ENCODE results near the gene MFAP3L.

The MFAP3L gene

GRCh38 chr4:170015285-170015684 lies 10.9 kb downstream of the MFAP3L start:
- no peak for DNase-seq

GRCh38 chr4:170014359-170015011 lies 11.7 kb downstream of the MFAP3L start:
- no peak for DNase-seq

GRCh38 chr4:170012629-170012958 lies 13.6 kb downstream of the MFAP3L start:
- no peak for DNase-seq

GRCh38 chr4:170011921-170012628 lies 14.1 kb downstream of the MFAP3L start:
- DNase-seq = no peak

- no peak for DNase-seq
Measured at GRCh38 chr4:170009291-170009690, 16.9 kb downstream of the MFAP3L start.

GRCh38 chr4:170008801-170009200 lies 17.4 kb downstream of the MFAP3L start:
- no peak for DNase-seq

- DNase-seq = no peak
Measured at GRCh38 chr4:170008371-170008770, 17.8 kb downstream of the MFAP3L start.

- no peak for DNase-seq
Measured at GRCh38 chr4:170007113-170007512, 19.1 kb downstream of the MFAP3L start.

GRCh38 chr4:170005472-170005871 lies 20.7 kb downstream of the MFAP3L start:
- DNase-seq = no peak

GRCh38 chr4:170004651-170005295 lies 21.4 kb downstream of the MFAP3L start:
- no peak for DNase-seq

- no peak for DNase-seq
Measured at GRCh38 chr4:170003071-170004070, 22.8 kb downstream of the MFAP3L start.

- no peak for DNase-seq
Measured at GRCh38 chr4:170001745-170002267, 24.4 kb downstream of the MFAP3L start.

- DNase-seq = no peak
Measured at GRCh38 chr4:170001011-170001744, 25.0 kb downstream of the MFAP3L start.

- DNase-seq = no peak
Measured at GRCh38 chr4:169999923-170000322, 26.3 kb downstream of the MFAP3L start.

GRCh38 chr4:169998981-169999380 lies 27.2 kb downstream of the MFAP3L start:
- no peak for DNase-seq

GRCh38 chr4:169996379-169997240 lies 29.6 kb downstream of the MFAP3L start:
- no peak for DNase-seq

GRCh38 chr4:169993531-169993930 lies 32.7 kb downstream of the MFAP3L start:
- DNase-seq = no peak

- DNase-seq = no peak
Measured at GRCh38 chr4:169988252-169988651, 37.9 kb downstream of the MFAP3L start.

GRCh38 chr4:169987327-169988228 lies 38.6 kb downstream of the MFAP3L start:
- no peak for DNase-seq

- DNase-seq = no peak
Measured at GRCh38 chr4:169986369-169986768, 39.8 kb downstream of the MFAP3L start.
